Activated CD4-positive, CD25-positive, alpha-beta regulatory T cell treated with anti-CD3 and anti-CD28 coated beads, Interleukin-2, amount 50 U/mL, for 16 hours (primary cell): ENCODE results near the gene ANP32E.
A peak's percentile ranks its signal among the peaks of the same experiment; 100 is the strongest.

Experiments
- DNase-seq: peaks from one replicate; pipeline ENCODE4 v3.0.0-alpha.2; 2020; ENCODE audit warnings: low read depth, low spot score

Gene ANP32E

GRCh38 chr1:150235852-150236613 is at the start of gene ANP32E:
ANP32E (minus strand) TSS chr1:150236112; CDS start chr1:150235786, 326 bp downstream.
- DNase-seq: peak; percentile 90

- DNase-seq: no peak
These were observed 47.3 kb upstream of the ANP32E start for GRCh38 chr1:150283260-150283659.

GRCh38 chr1:150282558-150282958 is 46.6 kb upstream of the ANP32E start:
- no peak for DNase-seq

- peak; percentile 61 for DNase-seq
These were observed 46.0 kb upstream of the ANP32E start, which contains the start of gene CIART for GRCh38 chr1:150281758-150282557. CIART (plus strand) TSS chr1:150282554; CDS start chr1:150283268, 714 bp downstream.

- DNase-seq: no peak
These were observed 45.4 kb upstream of the ANP32E start for GRCh38 chr1:150281221-150281757.

GRCh38 chr1:150280138-150280707 is 44.3 kb upstream of the ANP32E start:
- no peak for DNase-seq

GRCh38 chr1:150273311-150273710 is 37.4 kb upstream of the ANP32E start:
- no peak for DNase-seq

GRCh38 chr1:150271291-150271959 is 35.5 kb upstream of the ANP32E start:
- DNase-seq: no peak

GRCh38 chr1:150269451-150269850 is 33.5 kb upstream of the ANP32E start:
- DNase-seq: no peak

GRCh38 chr1:150268705-150269403 is 32.9 kb upstream of the ANP32E start, which contains the start of gene APH1A:
APH1A (minus strand) TSS chr1:150269016; CDS start chr1:150268810, 206 bp downstream.
- peak; percentile 89 for DNase-seq

GRCh38 chr1:150268340-150268704 is 32.4 kb upstream of the ANP32E start:
- DNase-seq: peak; percentile 6

GRCh38 chr1:150267896-150268295 is 32.0 kb upstream of the ANP32E start:
- no peak for DNase-seq

GRCh38 chr1:150263549-150263948 is 27.6 kb upstream of the ANP32E start:
- DNase-seq: no peak

GRCh38 chr1:150262388-150263320 is 26.7 kb upstream of the ANP32E start:
- DNase-seq: no peak

- DNase-seq: no peak
These were observed 25.5 kb upstream of the ANP32E start for GRCh38 chr1:150261367-150261766.

GRCh38 chr1:150259758-150260669 is 24.1 kb upstream of the ANP32E start:
- no peak for DNase-seq

GRCh38 chr1:150259217-150259616 is 23.3 kb upstream of the ANP32E start:
- DNase-seq: no peak
